Posterior vena cava (tissue), 2 donors: ENCODE data around the gene HDAC7. TPM values are rescaled to one million over a fixed set of nuclear protein-coding genes. Genes with fewer than 3 reads are reported as not detected.
A peak's percentile ranks its signal among the peaks of the same experiment; 100 is the strongest.
"Not testable (repeated sequence)": the region's sequence is repeated elsewhere in the genome, so short reads cannot be mapped to it uniquely, and the experiment has no call there.

Experiments
- DNase-seq: peaks from one replicate; pipeline ENCODE4 v3.0.0-alpha.2; 2020; ENCODE audit warnings: low spot score
- intact Hi-C, 2 donors: fragments of 100-400 bp; cut with DNase I; formaldehyde crosslinking; loops; one replicate each; pipeline versions ENCODE4 v1.14.1 to v1.14.2; 2022 to 2023
- total RNA-seq, 2 donors: library from RNA; stranded (reverse); fragmentation: NEBNext Ultra II Directional; extraction: Animal tissue kit (Norgen Biotek cat#: 25700); gene quantifications; one replicate each; pipeline ENCODE4 v1.2.1, GENCODE V29; 2021
- donor health status: DM: yes; HTN: yes; CAD: no.
- donor health status: DM: yes; HTN: yes; CAD: no.

Gene HDAC7
- total RNA-seq, 2 donors from 2014 or later: 111 to 126 TPM

- intact Hi-C loops: no loop called here
- DNase-seq: no peak
Observed at GRCh38 chr12:47851303-47851952, 31.7 kb upstream of the HDAC7 start.

- intact Hi-C loops: no loop called here
- DNase-seq: no peak
Observed at GRCh38 chr12:47850153-47851084, 30.7 kb upstream of the HDAC7 start.

GRCh38 chr12:47849261-47849660 lies 29.6 kb upstream of the HDAC7 start:
- intact Hi-C loops: no loop called here
- DNase-seq: no peak

GRCh38 chr12:47848853-47849252 lies 29.1 kb upstream of the HDAC7 start:
- intact Hi-C loops: no loop called here
- DNase-seq: no peak

GRCh38 chr12:47846294-47846996 lies 26.7 kb upstream of the HDAC7 start:
- intact Hi-C loops: no loop called here
- no peak for DNase-seq

- peak; percentile 83 for DNase-seq
- intact Hi-C loops: no loop called here
Observed at GRCh38 chr12:47845081-47845480, 25.4 kb upstream of the HDAC7 start.

GRCh38 chr12:47844264-47845019 lies 24.7 kb upstream of the HDAC7 start:
- intact Hi-C loops: no loop called here
- peak; percentile 88 for DNase-seq

- DNase-seq: no peak
- intact Hi-C loops: no loop called here
Observed at GRCh38 chr12:47843226-47843980, 23.7 kb upstream of the HDAC7 start.

- intact Hi-C loops, DNase-seq: not testable (repeated sequence)
Observed at GRCh38 chr12:47842543-47842942, 22.8 kb upstream of the HDAC7 start.

- intact Hi-C loops: no loop called here
- no peak for DNase-seq
Observed at GRCh38 chr12:47841910-47842309, 22.2 kb upstream of the HDAC7 start.

- intact Hi-C loops: no loop called here
- no peak for DNase-seq
Observed at GRCh38 chr12:47841501-47841900, 21.8 kb upstream of the HDAC7 start.

GRCh38 chr12:47840571-47840970 lies 20.9 kb upstream of the HDAC7 start:
- no peak for DNase-seq
- intact Hi-C loops: no loop called here

- no peak for DNase-seq
- intact Hi-C loops: loop anchor here (5.0 to 10.0 kb wide), 4 partner anchors 37 to 125 kb away; no protein-coding TSS in a partner anchor
Observed at GRCh38 chr12:47839214-47839876, 19.6 kb upstream of the HDAC7 start.

- no peak for DNase-seq
- intact Hi-C loops: loop anchor here (5.0 to 10.0 kb wide), 4 partner anchors 36 to 124 kb away; no protein-coding TSS in a partner anchor
Observed at GRCh38 chr12:47838286-47838931, 18.7 kb upstream of the HDAC7 start.

GRCh38 chr12:47837190-47838171 lies 17.8 kb upstream of the HDAC7 start:
- intact Hi-C loops: loop anchor here (5.0 to 10.0 kb wide), 4 partner anchors 35 to 123 kb away; no protein-coding TSS in a partner anchor

GRCh38 chr12:47835831-47836155 lies 16.1 kb upstream of the HDAC7 start:
- no peak for DNase-seq
- intact Hi-C loops: loop anchor here (5.0 to 10.0 kb wide), 4 partner anchors 33 to 121 kb away; no protein-coding TSS in a partner anchor

More at GRCh38 chr12:47837190-47838171, 17.8 kb upstream of the HDAC7 start:
- DNase-seq: peak; percentile 88
